Measurements from ENCODE around the gene PTPN14.

- TF ChIP-seq, protein P1, sequence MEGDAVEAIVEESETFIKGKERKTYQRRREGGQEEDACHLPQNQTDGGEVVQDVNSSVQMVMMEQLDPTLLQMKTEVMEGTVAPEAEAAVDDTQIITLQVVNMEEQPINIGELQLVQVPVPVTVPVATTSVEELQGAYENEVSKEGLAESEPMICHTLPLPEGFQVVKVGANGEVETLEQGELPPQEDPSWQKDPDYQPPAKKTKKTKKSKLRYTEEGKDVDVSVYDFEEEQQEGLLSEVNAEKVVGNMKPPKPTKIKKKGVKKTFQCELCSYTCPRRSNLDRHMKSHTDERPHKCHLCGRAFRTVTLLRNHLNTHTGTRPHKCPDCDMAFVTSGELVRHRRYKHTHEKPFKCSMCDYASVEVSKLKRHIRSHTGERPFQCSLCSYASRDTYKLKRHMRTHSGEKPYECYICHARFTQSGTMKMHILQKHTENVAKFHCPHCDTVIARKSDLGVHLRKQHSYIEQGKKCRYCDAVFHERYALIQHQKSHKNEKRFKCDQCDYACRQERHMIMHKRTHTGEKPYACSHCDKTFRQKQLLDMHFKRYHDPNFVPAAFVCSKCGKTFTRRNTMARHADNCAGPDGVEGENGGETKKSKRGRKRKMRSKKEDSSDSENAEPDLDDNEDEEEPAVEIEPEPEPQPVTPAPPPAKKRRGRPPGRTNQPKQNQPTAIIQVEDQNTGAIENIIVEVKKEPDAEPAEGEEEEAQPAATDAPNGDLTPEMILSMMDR (IDR thresholded peaks at IDR 0.05) = no peak
- no peak for TF ChIP-seq POLR2A (IDR thresholded peaks at IDR 0.05)
Observed at GRCh38 chr1:214386747-214387146, 164.7 kb downstream of the PTPN14 start.

All from lower leg skin (tissue), 3 donors.